Effector CD8-positive, alpha-beta T cell (primary cell): ENCODE data around the gene PLLP.
A peak's percentile ranks its signal among the peaks of the same experiment; 100 is the strongest.

Experiments used
- DNase-seq: peaks from one replicate; lab custom pipeline; 2025; lab: John Stamatoyannopoulos, UW

PLLP gene

GRCh38 chr16:57256601-57257395, 27.7 kb downstream of the PLLP start:
- DNase-seq, result no peak

GRCh38 chr16:57255686-57256415, 28.6 kb downstream of the PLLP start:
- no peak for DNase-seq

- DNase-seq, result no peak
These were observed 31.0 kb downstream of the PLLP start for GRCh38 chr16:57253466-57253865.

- no peak for DNase-seq
These were observed 32.2 kb downstream of the PLLP start for GRCh38 chr16:57252148-57252721.

GRCh38 chr16:57251352-57251751, 33.1 kb downstream of the PLLP start:
- DNase-seq, result no peak

GRCh38 chr16:57245472-57246113, 38.9 kb downstream of the PLLP start:
- DNase-seq, result no peak

- DNase-seq, result peak; percentile 94
These were observed 39.6 kb downstream of the PLLP start, which contains the start of gene ARL2BP for GRCh38 chr16:57244767-57245471. TSS of gene ARL2BP (plus strand) at chr16:57245259. CDS start at chr16:57245368, 109 bp downstream.

GRCh38 chr16:57244463-57244766, 40.1 kb downstream of the PLLP start:
- no peak for DNase-seq

GRCh38 chr16:57242650-57243049, 41.8 kb downstream of the PLLP start:
- DNase-seq, result no peak

- DNase-seq, result no peak
These were observed 43.6 kb downstream of the PLLP start for GRCh38 chr16:57240851-57241250.

- no peak for DNase-seq
These were observed 45.4 kb downstream of the PLLP start for GRCh38 chr16:57239107-57239506.

GRCh38 chr16:57238682-57239081, 45.8 kb downstream of the PLLP start:
- DNase-seq, result no peak

- DNase-seq, result no peak
These were observed 48.5 kb downstream of the PLLP start for GRCh38 chr16:57236022-57236350.

GRCh38 chr16:57235128-57236021, 49.1 kb downstream of the PLLP start:
- no peak for DNase-seq

- no peak for DNase-seq
These were observed 49.8 kb downstream of the PLLP start for GRCh38 chr16:57234707-57235092.

GRCh38 chr16:57233944-57234706, 50.3 kb downstream of the PLLP start:
- no peak for DNase-seq

GRCh38 chr16:57231821-57232350, 52.6 kb downstream of the PLLP start:
- DNase-seq, result no peak

GRCh38 chr16:57229079-57229478, 55.4 kb downstream of the PLLP start:
- DNase-seq, result no peak

GRCh38 chr16:57226701-57227621, 57.5 kb downstream of the PLLP start:
- DNase-seq, result no peak
